ENCODE results near the gene PJVK. TPM values are rescaled to one million over a fixed set of nuclear protein-coding genes. Genes with fewer than 3 reads are reported as not detected.

The PJVK gene
- total and polyA plus RNA-seq, 2 of the 13 experiments (the other 11 are each of a cell fraction or from before 2014, with no cell fraction given): 1.2 to 2.6 TPM

DNA sequence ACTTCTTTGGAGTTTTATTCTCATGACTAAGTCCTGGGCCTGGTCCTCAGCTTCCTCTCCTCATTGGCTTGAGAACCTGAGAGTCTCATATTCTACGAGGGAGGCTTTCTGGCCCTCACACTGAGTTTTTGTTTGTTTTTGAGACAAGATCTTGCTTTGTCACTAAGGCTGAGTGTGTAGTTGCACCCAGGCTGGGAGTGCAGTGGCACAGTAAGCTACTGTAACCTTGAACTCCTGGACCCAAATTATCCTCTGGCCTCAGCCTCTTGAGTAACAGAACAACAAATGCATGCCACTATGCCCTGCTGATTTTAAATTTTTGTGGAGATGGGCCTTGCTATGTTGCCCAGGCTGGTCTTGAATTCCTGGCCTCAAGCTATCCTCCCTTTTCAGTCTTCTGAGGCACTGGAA lies 22.8 kb upstream of the PJVK start (continued):
- TF ChIP-seq PRDM10 (CRISPR knock-in tag; IDR thresholded peaks at IDR 0.05; ENCODE audit: low read depth) (0 out of 2 replicates have a peak, but pooled peaks have one; percentile 20), ZNF430 (CRISPR knock-in tag; IDR thresholded peaks at IDR 0.05) (peak; percentile 73; the same call in 1 of the 2 replicates), KDM3A (CRISPR knock-in tag; IDR thresholded peaks at IDR 0.05; ENCODE audit: low read depth) (no peak), ZNF619 (CRISPR knock-in tag; IDR thresholded peaks at IDR 0.05) (no peak), CBX1 (IDR thresholded peaks at IDR 0.05; ENCODE audit: low read depth) (no peak), NAIF1 (CRISPR knock-in tag; IDR thresholded peaks at IDR 0.05; ENCODE audit: borderline replicate concordance) (peak; percentile 28; the same call in 1 of the 2 replicates), NR2C2 (CRISPR knock-in tag; IDR thresholded peaks at IDR 0.05; ENCODE audit: borderline replicate concordance) (peak; percentile 58), BCLAF1 (IDR thresholded peaks at IDR 0.05) (no peak), ZNF335 (CRISPR knock-in tag; IDR thresholded peaks at IDR 0.05) (0 out of 2 replicates have a peak, but pooled peaks have one; percentile 27), KDM4B (CRISPR knock-in tag; IDR thresholded peaks at IDR 0.05) (peak; percentile 75; the same call in 1 of the 2 replicates), ZNF20 (CRISPR knock-in tag; IDR thresholded peaks at IDR 0.05) (no peak), ISL2 (CRISPR knock-in tag; IDR thresholded peaks at IDR 0.05) (peak; percentile 63; the same call in 1 of the 2 replicates), NR2F6 (IDR thresholded peaks at IDR 0.05) (0 out of 2 replicates have a peak, but pooled peaks have one; percentile 39), NR2F6 (CRISPR knock-in tag; IDR thresholded peaks at IDR 0.05) (peak; percentile 65), ZNF772 (CRISPR knock-in tag; IDR thresholded peaks at IDR 0.05) (peak; percentile 78; the same call in 1 of the 2 replicates), RXRB (CRISPR knock-in tag; IDR thresholded peaks at IDR 0.05; ENCODE audit: borderline replicate concordance) (peak; percentile 75), RARA (CRISPR knock-in tag; IDR thresholded peaks at IDR 0.05) (peak; percentile 89), RNF2 (conservative IDR thresholded peaks at IDR 0.05; ENCODE audit: low read depth) (0 out of 2 replicates have a peak, but pooled peaks have one; percentile 61), ESRRA (CRISPR knock-in tag; IDR thresholded peaks at IDR 0.05; ENCODE audit: low read depth) (peak; percentile 83; the same call in 1 of the 2 replicates), FOXA3 (CRISPR knock-in tag; IDR thresholded peaks at IDR 0.05) (peak; percentile 79), YY1 (IDR thresholded peaks at IDR 0.05; ENCODE audit: insufficient read depth, insufficient replicate concordance, low read depth, low read length) (no peak)
- TF ChIP-seq, protein P1, sequence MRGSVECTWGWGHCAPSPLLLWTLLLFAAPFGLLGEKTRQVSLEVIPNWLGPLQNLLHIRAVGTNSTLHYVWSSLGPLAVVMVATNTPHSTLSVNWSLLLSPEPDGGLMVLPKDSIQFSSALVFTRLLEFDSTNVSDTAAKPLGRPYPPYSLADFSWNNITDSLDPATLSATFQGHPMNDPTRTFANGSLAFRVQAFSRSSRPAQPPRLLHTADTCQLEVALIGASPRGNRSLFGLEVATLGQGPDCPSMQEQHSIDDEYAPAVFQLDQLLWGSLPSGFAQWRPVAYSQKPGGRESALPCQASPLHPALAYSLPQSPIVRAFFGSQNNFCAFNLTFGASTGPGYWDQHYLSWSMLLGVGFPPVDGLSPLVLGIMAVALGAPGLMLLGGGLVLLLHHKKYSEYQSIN (CRISPR knock-in tag; IDR thresholded peaks at IDR 0.05; ENCODE audit: borderline replicate concordance): no peak
